Right ventricle myocardium superior (tissue), 1 donor: Measurements from ENCODE around the gene CCDC50. TPM values are rescaled to one million over a fixed set of nuclear protein-coding genes. Genes with fewer than 3 reads are reported as not detected.

Source experiments
- ATAC-seq: fragments of 200-7000 bp; cut with Tn5 transposase; one replicate; pipeline ENCODE4 v1.9.1; 2020; ENCODE audit warnings: mild to moderate bottlenecking; ENCODE audit not compliant: poor library complexity
- DNase-seq: peaks from one replicate; pipeline ENCODE4 v3.0.0-alpha.2; 2020
- intact Hi-C: fragments of 100-400 bp; cut with DNase I; formaldehyde crosslinking; loops from one replicate; pipeline ENCODE4 v1.11.2; 2022
- long read RNA-seq: library from polyadenylated mRNA; unstranded; transcript quantifications from one replicate; pipeline ENCODE4 v2.0.0, GENCODE V29; 2021
- total RNA-seq: library from RNA; stranded (reverse); fragmentation: NEBNext Ultra II Directional; extraction: Animal tissue kit (Norgen Biotek cat#: 25700); gene quantifications from one replicate; pipeline ENCODE4 v1.2.1, GENCODE V29; 2021
- donor health status: DM: no; HTN: yes; CAD: no; lungs with severe emphysema.

Gene CCDC50, protein sequence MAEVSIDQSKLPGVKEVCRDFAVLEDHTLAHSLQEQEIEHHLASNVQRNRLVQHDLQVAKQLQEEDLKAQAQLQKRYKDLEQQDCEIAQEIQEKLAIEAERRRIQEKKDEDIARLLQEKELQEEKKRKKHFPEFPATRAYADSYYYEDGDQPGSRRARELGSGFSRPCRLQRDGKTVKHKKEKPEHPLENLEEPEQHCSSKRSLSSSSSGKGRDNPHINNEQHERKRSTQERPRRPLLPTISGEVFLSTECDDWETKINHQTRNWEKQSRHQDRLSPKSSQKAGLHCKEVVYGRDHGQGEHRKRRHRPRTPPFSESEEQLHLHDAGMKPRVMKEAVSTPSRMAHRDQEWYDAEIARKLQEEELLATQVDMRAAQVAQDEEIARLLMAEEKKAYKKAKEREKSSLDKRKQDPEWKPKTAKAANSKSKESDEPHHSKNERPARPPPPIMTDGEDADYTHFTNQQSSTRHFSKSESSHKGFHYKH
- total RNA-seq, result 50.8 TPM
- long read RNA-seq, full-length matches to known transcripts, result 79 of 95 reads
- long read RNA-seq, partial matches to known transcripts, result 10 of 95 reads
- long read RNA-seq, other reads (novel, unspliced or antisense), result 6 of 95 reads

GRCh38 chr3:191328962-191329653, at the start of gene CCDC50:
Gene CCDC50 (plus strand): TSS chr3:191329394. CDS start chr3:191329675, 281 bp downstream.
- ATAC-seq (peak; percentile 93), DNase-seq (peak; percentile 94)
- intact Hi-C loops, result loop anchor here (10.0 kb wide), 1 partner anchor 84 kb away; no protein-coding TSS in a partner anchor

GRCh38 chr3:191280111-191280510, 49.1 kb upstream of the CCDC50 start:
- ATAC-seq, result no peak
- intact Hi-C loops, result no loop called here

DNA sequence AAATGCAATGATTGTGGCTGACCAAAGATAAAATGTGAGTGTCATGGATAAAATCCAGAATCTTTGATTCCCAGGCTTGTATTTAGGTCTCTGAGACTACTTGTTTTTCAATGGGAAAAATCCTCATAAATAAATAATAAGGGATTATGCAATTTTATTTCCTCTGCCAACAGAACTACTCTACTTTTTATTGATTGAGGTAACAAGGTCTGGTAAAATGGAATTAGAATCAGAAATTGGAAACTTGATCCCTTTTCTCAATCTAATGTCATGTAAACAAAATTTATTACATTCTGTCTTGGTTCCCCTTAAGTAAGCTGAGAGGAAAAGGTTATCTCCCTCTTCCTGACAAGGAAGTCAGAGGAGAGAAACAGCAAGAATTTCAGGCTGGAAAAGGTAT, 48.3 kb upstream of the CCDC50 start:
- ATAC-seq, result no peak
- no peak for DNase-seq
- intact Hi-C loops, result no loop called here

More at GRCh38 chr3:191280111-191280510, 49.1 kb upstream of the CCDC50 start:
- DNase-seq, result no peak

GRCh38 chr3:191282251-191283185, 46.7 kb upstream of the CCDC50 start:
- DNase-seq (no peak), ATAC-seq (no peak)
- intact Hi-C loops, result no loop called here

- DNase-seq (no peak), ATAC-seq (no peak)
- intact Hi-C loops, result no loop called here
These were observed 45.8 kb upstream of the CCDC50 start for GRCh38 chr3:191283400-191283799.

DNA sequence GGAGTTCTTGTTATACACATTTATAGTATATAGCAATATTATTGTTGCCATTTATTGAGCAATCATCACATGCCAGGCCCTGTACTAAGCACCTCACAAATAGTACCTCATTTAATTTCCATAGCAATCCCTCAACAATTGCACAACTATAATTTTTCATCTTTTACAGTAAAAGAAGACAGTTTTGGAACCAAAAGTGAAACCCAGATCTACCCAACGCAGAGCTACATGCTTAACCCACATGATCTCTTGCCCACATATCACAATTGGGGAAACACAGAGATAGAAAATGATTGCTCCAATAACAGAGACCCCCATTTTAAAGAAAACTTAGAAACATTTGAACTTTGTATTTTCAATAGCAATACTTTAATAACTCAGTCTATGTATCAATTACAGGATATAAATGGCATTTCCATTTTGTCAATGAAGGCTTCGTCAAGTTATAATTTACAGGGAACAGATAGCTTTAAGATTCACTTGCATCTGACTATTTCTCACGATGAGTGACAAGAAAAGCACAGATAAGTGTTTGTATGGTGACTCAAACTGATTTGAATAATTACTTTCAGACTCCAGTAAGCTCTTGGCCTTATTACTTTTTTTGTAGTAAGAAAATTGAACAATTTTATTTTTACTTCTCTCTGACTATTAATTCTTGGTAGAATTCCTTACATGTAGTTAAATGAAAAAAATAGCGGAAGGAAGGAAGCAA, 38.7 kb upstream of the CCDC50 start:
- no peak for ATAC-seq
- no peak for DNase-seq
- intact Hi-C loops, result no loop called here

GRCh38 chr3:191292243-191293015, 36.8 kb upstream of the CCDC50 start:
- DNase-seq (no peak), ATAC-seq (no peak)
- intact Hi-C loops, result no loop called here

DNA sequence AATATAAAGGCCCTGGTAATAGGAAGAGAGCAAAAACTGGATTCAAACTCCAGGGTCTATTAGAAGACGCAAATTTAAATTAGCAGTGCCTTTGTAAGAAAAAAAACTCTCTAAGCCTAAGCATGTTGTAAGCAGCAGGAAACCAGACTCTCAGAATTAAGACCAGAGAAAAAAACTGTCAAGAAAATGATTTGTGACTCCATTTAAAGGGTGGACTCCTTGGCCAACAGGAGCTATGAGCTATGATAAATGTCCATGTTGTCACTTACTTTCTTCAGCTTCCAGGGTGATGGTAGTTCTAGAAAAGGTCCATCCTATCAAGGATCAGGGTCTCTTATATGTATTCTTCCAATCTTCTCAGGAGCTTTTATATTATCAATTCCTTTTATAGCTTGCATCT, 34.9 kb upstream of the CCDC50 start:
- DNase-seq (no peak), ATAC-seq (no peak)
- intact Hi-C loops, result no loop called here

GRCh38 chr3:191296041-191296541, 33.1 kb upstream of the CCDC50 start:
- DNase-seq, result no peak
- intact Hi-C loops, result no loop called here
- no peak for ATAC-seq

DNA sequence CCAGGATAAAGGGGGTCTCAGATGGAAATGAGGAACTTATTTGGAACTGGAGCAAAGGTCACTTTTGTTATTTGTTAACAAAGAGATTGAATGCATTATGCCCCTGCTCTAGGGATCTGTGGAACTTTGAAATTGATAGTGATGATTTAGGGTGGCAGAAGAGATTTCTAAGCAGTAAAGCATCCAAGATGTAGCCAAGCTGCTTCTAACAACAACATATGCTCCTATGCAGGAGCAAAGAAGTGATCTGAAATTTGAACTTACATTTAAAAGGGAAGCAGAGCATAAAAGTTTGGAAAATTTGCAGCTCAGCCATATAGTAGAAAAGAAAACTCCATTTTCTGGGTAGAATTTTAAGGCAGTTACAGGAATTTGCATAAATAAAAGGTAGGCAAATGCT, 30.3 kb upstream of the CCDC50 start:
- DNase-seq, result no peak
- intact Hi-C loops, result no loop called here
- ATAC-seq, result no peak

GRCh38 chr3:191300422-191300821, 28.8 kb upstream of the CCDC50 start:
- intact Hi-C loops, result no loop called here
- DNase-seq (no peak), ATAC-seq (no peak)

DNA sequence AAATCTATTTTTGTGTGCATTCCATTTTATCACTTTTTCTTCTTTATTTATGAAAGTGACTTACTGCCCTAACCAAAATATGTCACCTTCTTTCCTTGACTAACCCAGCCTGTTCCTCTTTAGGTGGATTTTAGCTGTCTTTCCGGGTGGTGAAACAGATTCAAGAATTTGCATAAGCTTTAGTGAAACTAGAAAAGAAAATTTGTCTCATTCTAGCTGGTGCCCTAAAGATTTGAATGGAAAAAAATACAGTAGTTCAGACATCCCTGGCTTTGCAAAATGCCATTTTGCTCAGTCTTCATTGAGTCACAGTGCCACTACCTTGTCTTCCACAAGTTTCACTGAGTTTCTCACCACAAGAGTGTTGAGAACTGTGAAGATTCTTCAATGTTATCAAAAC, 28.2 kb upstream of the CCDC50 start:
- no peak for ATAC-seq
- intact Hi-C loops, result no loop called here
- no peak for DNase-seq

GRCh38 chr3:191301782-191302411, 27.3 kb upstream of the CCDC50 start:
- intact Hi-C loops, result no loop called here
- no peak for ATAC-seq
- DNase-seq, result no peak

DNA sequence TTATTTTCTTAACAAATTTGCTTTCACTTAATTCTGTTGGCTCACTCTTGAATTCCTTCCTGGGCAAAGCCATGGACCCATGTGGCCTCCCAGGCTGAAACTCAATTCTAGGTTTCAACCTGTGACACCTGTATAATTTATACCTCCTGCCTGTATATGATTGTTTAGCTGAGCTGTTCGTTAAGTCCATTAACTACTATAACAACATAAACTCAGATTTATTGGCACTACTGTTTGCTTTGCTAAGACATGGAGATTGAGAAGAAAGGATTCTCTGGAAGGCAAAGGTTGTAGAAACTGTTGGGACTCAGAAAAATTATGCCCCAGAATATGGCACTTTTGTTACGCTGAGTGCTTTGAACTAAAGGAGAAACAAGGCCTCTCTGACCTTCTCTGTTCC, 26.7 kb upstream of the CCDC50 start:
- ATAC-seq (no peak), DNase-seq (no peak)
- intact Hi-C loops, result no loop called here

DNA sequence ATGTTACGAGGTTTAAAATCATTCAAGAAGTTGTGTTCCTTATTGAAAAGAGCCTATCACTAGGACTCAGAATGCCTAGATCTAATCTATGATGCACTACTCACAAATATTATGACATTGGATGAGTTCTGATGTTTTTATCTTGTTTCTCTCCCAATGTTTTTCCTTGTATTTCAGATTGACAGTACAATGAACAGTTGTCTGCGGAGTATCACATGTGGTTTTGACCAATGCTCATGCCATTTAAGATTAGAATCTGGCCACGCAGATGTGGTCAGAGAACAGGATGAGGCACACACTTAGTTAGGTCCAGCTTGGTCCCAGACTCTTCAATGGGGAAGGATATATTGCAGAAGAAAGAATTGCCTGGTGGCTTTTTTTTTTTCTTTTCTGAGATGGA, 25.6 kb upstream of the CCDC50 start:
- ATAC-seq, result peak; percentile 20
- intact Hi-C loops, result no loop called here
- no peak for DNase-seq

DNA sequence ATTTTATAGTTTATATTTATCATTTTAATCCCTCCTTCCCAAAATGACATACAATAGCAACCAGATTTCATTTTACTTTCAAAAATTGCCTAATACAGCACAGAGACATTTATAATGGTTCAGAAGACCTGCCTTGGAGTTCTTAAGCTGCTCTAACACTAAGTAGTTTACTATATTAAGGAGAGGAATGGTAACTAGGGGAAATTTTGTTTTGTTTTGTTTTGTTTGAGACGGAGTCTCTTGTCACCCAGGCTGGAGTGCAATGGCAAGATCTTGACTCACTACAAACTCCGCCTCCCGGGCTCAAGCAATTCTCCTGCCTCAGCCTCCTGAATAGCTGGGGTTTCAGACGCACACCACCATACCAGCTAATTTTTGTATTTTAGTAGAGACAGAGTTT, 22.8 kb upstream of the CCDC50 start:
- intact Hi-C loops, result no loop called here
- DNase-seq (no peak), ATAC-seq (no peak)

- no peak for ATAC-seq
- no peak for DNase-seq
- intact Hi-C loops, result no loop called here
These were observed 21.9 kb upstream of the CCDC50 start for GRCh38 chr3:191307341-191307740.
